Natural killer cell (primary cell): ENCODE data around the gene ARFRP1. TPM values are rescaled to one million over a fixed set of nuclear protein-coding genes. Genes with fewer than 3 reads are reported as not detected.

Source experiments
- ATAC-seq, 3 donors: fragments of 150-1000 bp in 2 of 3; fragments of 200-7000 bp in 1 of 3; cut with Tn5 transposase; 1 replicate in 1 of 3; 2 replicates in 2 of 3; pipeline ENCODE4 v1.10.0; 2021; ENCODE audit warnings: mild to moderate bottlenecking in 2 of 3, moderate library complexity in 2 of 3
- DNase-seq, 2 donors: peaks; one replicate each; pipeline versions ENCODE4 v3.0.0 to v3.0.0-alpha.2; 2013 to 2021; ENCODE audit warnings: mixed read lengths in 1 of 2
- H3K27ac ChIP-seq: one replicate; pipeline ENCODE4 v1.5.1; 2013; ENCODE audit warnings: mild to moderate bottlenecking, low read length
- H3K27me3 ChIP-seq: one replicate; pipeline ENCODE4 v1.6.1; 2013; ENCODE audit warnings: low read length; ENCODE audit not compliant: control insufficient read depth, insufficient read depth
- H3K36me3 ChIP-seq: one replicate; pipeline ENCODE4 v1.6.1; 2013; ENCODE audit warnings: low read length; ENCODE audit not compliant: control insufficient read depth, insufficient read depth
- H3K4me1 ChIP-seq: one replicate; pipeline ENCODE4 v1.6.1; 2013; ENCODE audit warnings: low read length; ENCODE audit not compliant: control insufficient read depth, insufficient read depth
- H3K4me3 ChIP-seq: one replicate; pipeline ENCODE4 v1.5.1; 2013; ENCODE audit warnings: low read length
- H3K9me3 ChIP-seq: one replicate; pipeline ENCODE4 v1.6.1; 2013; ENCODE audit warnings: low read length; ENCODE audit not compliant: control insufficient read depth, insufficient read depth
- H3K27ac Mint-ChIP-seq, 2 donors: one replicate each; pipeline ENCODE4 v1.8.0; 2022; ENCODE audit warnings: mild to moderate bottlenecking in 2 of 2, mixed read lengths in 2 of 2, moderate library complexity in 1 of 2
- H3K27me3 Mint-ChIP-seq, 2 donors: one replicate each; pipeline ENCODE4 v1.8.0; 2022; ENCODE audit warnings: low read depth in 2 of 2, mixed read lengths in 2 of 2
- H3K36me3 Mint-ChIP-seq: one replicate; pipeline ENCODE4 v1.8.0; 2022; ENCODE audit warnings: mixed read lengths
- H3K4me1 Mint-ChIP-seq, 2 donors: one replicate each; pipeline ENCODE4 v1.8.0; 2022; ENCODE audit warnings: mixed read lengths in 2 of 2
- H3K4me3 Mint-ChIP-seq: one replicate; pipeline ENCODE4 v1.8.0; 2022; ENCODE audit warnings: mild to moderate bottlenecking, moderate library complexity, mixed read lengths
- H3K9me3 Mint-ChIP-seq, 2 donors: one replicate each; pipeline ENCODE4 v1.8.0; 2022; ENCODE audit warnings: mixed read lengths in 2 of 2
- WGBS: methylation state at CpG from one replicate; pipeline ENCODE4 v1.1.7; 2013; ENCODE audit warnings: missing lambda C conversion rate; ENCODE audit not compliant: insufficient coverage; 5-methylcytosine and 5-hydroxymethylcytosine counted together
- intact Hi-C: fragments of 100-400 bp; cut with micrococcal nuclease; formaldehyde crosslinking; loops from one replicate; pipeline ENCODE4 v1.14.2; 2022
- total RNA-seq, 4 donors: library from RNA; stranded (reverse); fragments of 120-200 nt in 1 of 4; gene quantifications; one replicate each; pipeline versions ENCODE4 v1.2.3 to v1.2.4, GENCODE V29; 2013 to 2022
- TF ChIP-seq, protein P1 (sequence below): fragments of 200-600 bp; IDR thresholded peaks from one replicate; pipeline ENCODE4 v1.8.0; 2022; ENCODE audit warnings: antibody characterized with exemption

The ARFRP1 gene
- total RNA-seq, 3 donors from 2014 or later (not counting 1 experiment from before 2014, with no cell fraction given) = 43.9 to 55.8 (median 50.6) TPM

DNA sequence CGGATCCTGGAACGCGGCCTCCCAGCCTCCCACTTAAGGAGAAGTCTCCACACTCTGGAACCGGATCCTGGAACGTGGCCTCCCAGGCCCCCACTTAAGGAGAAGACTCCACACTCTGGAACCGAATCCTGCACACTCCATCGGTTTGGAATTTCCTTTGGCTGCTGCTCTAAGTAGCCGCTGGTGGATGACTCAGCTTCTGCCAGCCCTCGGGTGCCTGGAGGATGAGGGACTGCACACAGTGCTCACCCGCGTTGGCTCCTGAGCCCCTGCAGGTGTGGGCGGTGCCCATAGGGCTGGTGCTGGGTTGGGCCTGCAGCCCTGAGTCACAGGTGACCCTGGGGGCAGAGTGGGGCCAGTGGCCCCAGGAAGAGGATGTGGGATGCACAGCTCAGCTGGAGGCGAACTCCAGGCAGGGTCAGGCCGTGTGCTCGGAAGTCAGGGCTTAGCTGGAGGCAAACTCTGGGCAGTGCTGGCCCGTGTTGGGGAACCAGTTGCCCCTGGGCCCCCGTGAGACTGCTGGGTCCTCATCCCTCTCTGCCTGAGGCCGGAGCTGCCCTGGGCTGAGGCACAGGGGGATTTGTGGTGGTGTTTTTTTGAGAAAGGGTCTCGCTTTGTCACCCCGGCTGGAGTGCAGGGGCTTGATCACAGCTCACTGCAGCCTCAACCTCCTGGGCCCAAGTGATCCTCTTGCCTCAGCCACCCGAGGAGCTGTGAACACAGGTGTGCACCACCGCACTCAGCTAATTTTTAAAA lies 25.2 kb downstream of the ARFRP1 start:
- TF ChIP-seq, protein P1, sequence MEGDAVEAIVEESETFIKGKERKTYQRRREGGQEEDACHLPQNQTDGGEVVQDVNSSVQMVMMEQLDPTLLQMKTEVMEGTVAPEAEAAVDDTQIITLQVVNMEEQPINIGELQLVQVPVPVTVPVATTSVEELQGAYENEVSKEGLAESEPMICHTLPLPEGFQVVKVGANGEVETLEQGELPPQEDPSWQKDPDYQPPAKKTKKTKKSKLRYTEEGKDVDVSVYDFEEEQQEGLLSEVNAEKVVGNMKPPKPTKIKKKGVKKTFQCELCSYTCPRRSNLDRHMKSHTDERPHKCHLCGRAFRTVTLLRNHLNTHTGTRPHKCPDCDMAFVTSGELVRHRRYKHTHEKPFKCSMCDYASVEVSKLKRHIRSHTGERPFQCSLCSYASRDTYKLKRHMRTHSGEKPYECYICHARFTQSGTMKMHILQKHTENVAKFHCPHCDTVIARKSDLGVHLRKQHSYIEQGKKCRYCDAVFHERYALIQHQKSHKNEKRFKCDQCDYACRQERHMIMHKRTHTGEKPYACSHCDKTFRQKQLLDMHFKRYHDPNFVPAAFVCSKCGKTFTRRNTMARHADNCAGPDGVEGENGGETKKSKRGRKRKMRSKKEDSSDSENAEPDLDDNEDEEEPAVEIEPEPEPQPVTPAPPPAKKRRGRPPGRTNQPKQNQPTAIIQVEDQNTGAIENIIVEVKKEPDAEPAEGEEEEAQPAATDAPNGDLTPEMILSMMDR = no peak
- no peak overlapping the region for H3K4me3 Mint-ChIP-seq
- Histone ChIP-seq H3K36me3 (no peaks in the 10 kb centered on the region), H3K27me3 (no peaks in the 10 kb centered on the region), H3K9me3 (no peaks in the 10 kb centered on the region), H3K27ac (no peak overlapping the region), H3K4me1 (peaks cover 21% of the 10 kb centered on the region), H3K4me3 (no peak overlapping the region)
- no peaks in the 10 kb centered on the region for H3K36me3 Mint-ChIP-seq
- intact Hi-C loops = no loop called here
- no peaks in the 10 kb centered on the region for H3K9me3 Mint-ChIP-seq
- no peak overlapping the region for H3K27ac Mint-ChIP-seq
- ATAC-seq = no peak
- no peaks in the 10 kb centered on the region for H3K4me1 Mint-ChIP-seq
- 84% methylated on average over 22 of the region's 22 CpGs for WGBS
- DNase-seq = no peak
- no peaks in the 10 kb centered on the region for H3K27me3 Mint-ChIP-seq

DNA sequence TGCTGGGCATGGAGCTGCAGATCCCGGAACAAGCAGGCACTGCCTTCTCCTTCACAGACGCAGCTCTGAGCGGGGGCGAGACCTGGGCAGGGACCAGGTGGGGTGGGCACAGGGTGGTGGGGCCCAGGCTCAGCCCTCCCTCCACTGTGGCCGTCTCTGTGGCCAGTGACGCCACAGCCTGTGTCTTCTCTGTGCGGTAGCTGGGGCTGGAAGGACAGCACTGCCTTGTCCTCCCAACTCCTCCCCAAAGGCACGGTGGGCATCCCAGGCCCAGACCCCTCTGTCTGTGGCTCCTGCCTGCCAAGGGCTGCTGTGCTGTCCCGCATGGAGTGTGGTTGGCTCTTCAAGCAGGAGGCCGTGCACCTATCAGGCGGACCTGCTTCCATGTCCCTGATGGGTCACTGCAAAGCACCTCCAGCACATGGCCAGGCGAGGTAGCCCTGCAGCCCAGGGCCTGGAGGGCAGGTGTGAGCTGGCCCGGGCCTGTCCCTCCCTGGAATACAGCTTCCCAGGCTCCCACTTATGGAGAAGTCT lies 26.1 kb downstream of the ARFRP1 start:
- Histone ChIP-seq H3K4me3 (no peak overlapping the region), H3K27ac (no peak overlapping the region), H3K9me3 (no peaks in the 10 kb centered on the region), H3K4me1 (peaks cover 12% of the 10 kb centered on the region), H3K27me3 (no peaks in the 10 kb centered on the region), H3K36me3 (no peaks in the 10 kb centered on the region)
- DNase-seq = no peak
- intact Hi-C loops = no loop called here
- Mint-ChIP-seq H3K36me3 (no peaks in the 10 kb centered on the region), H3K27me3 (no peaks in the 10 kb centered on the region), H3K27ac (no peak overlapping the region), H3K4me1 (no peaks in the 10 kb centered on the region), H3K9me3 (no peaks in the 10 kb centered on the region), H3K4me3 (no peak overlapping the region)
- TF ChIP-seq, protein P1 = no peak
- WGBS = 95% methylated on average over 13 of the region's 13 CpGs
- ATAC-seq = no peak

DNA sequence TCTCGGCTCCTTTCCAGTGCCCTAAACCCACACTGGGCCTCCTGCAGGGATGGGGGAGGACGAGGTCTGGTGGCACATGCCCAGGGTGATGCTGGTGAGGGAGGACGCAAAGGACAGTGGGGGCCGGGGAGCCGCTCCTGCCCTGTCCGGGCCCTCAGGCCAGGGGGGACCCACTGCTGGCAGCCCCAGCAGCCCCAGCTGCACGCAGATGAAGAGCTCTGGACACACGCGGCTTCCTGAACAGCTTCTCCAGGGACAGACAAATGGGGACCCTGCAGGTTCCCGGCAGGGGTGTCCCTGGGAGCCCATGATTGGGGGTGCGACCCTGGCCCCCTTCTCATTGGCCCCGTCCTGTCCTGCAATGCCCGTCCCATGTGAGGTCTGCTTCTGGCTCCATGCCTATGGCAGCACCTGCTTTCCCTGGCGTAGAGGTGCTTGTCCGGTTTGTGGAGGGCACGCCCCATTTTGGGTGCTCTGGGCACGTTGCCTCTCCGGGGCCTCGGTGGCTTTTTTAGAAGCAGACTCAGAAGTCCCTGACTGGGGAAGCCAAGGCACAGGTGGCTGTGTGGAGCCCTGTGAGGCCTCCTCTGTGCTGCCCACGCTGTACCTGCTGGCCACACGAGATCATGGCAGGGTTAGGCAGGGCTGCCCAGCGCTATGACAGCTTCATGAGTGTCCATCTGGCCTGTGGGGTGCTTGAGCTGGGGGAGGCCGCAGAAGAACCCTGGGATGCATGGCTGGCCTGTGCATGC lies 26.7 kb downstream of the ARFRP1 start:
- Mint-ChIP-seq H3K36me3 (no peaks in the 10 kb centered on the region), H3K9me3 (no peaks in the 10 kb centered on the region), H3K27me3 (no peaks in the 10 kb centered on the region), H3K27ac (no peak overlapping the region), H3K4me1 (no peaks in the 10 kb centered on the region), H3K4me3 (no peak overlapping the region)
- no peaks in the 10 kb centered on the region for H3K27me3 ChIP-seq
- TF ChIP-seq, protein P1 = no peak
- 94% methylated on average over 23 of the region's 23 CpGs for WGBS
- ATAC-seq (no peak), DNase-seq (no peak)
- H3K36me3 ChIP-seq = no peaks in the 10 kb centered on the region
- H3K4me3 ChIP-seq = no peak overlapping the region
- no peak overlapping the region for H3K27ac ChIP-seq
- H3K4me1 ChIP-seq = peaks cover 6% of the 10 kb centered on the region
- no peaks in the 10 kb centered on the region for H3K9me3 ChIP-seq
- intact Hi-C loops = no loop called here
